Endothelial cell of umbilical vein (primary cell): Measurements from ENCODE around the gene ADAMTS14. TPM values are rescaled to one million over a fixed set of nuclear protein-coding genes. Genes with fewer than 3 reads are reported as not detected.

Experiments
- BruUV-seq: library from RNA; stranded (reverse); fragments of 400-500 nt; replicated peaks from 2 replicates; lab custom pipeline; 2021; lab: Mats Ljungman, UMichigan
- CTCF ChIA-PET: fragments of 300-600, 350-600 bp; sonication (Branson Sonifier 250); formaldehyde crosslinking; loops from one replicate; lab custom pipeline; 2021; ENCODE audit warnings: antibody characterized with exemption, inconsistent platforms; lab: Charles Lee
- POLR2A ChIA-PET: fragments of 300-600, 350-600 bp; sonication (Branson Sonifier 250); formaldehyde crosslinking; loops from one replicate; lab custom pipeline; 2021; ENCODE audit warnings: antibody characterized with exemption, inconsistent platforms; lab: Charles Lee
- DNase-seq: peaks from one replicate; pipeline ENCODE4 v3.0.0-alpha.2; 2011; ENCODE audit warnings: low read depth, low spot score
- FAIRE-seq: peaks from 2 replicates; lab custom pipeline; 2011; peaks lifted over from hg19 to GRCh38; lab: Jason Lieb, UNC
- H2AFZ ChIP-seq: 2 replicates; pipeline ENCODE4 v1.6.0; 2012; ENCODE audit warnings: low read depth, low read length, control low read depth, inconsistent platforms
- H3K27ac ChIP-seq: 2 replicates; pipeline ENCODE4 v1.5.1; 2011; ENCODE audit warnings: low read depth, mild to moderate bottlenecking, control low read depth, low read length, moderate library complexity; ENCODE audit not compliant: insufficient read depth
- H3K27me3 ChIP-seq, 2 experiments: 2 replicates each; pipeline versions ENCODE4 v1.6.0 to v1.6.1; 2011; ENCODE audit warnings: low read length in 2 of 2, mixed read lengths in 1 of 2; ENCODE audit not compliant: control insufficient read depth in 2 of 2, insufficient read depth in 2 of 2
- H3K36me3 ChIP-seq, 2 experiments: 2 replicates in 1 of 2; 3 replicates in 1 of 2; pipeline ENCODE4 v1.5.1; 2011; ENCODE audit warnings: low read length in 2 of 2, mild to moderate bottlenecking in 1 of 2, moderate library complexity in 1 of 2; ENCODE audit not compliant: control insufficient read depth in 2 of 2, insufficient read depth in 2 of 2; ENCODE audit errors: extremely low read depth in 1 of 2
- H3K4me1 ChIP-seq: 3 replicates; pipeline ENCODE4 v1.5.1; 2011; ENCODE audit warnings: mild to moderate bottlenecking, low read length; ENCODE audit not compliant: control insufficient read depth, insufficient read depth; ENCODE audit errors: extremely low read depth
- H3K4me2 ChIP-seq: 2 replicates; pipeline ENCODE4 v1.6.1; 2011; ENCODE audit warnings: low read length, control low read depth, mixed read lengths; ENCODE audit not compliant: insufficient read depth
- H3K4me3 ChIP-seq, 3 experiments: fragments of 200-600 bp in 1 of 3; sonication (generic), shearing (Covaris generic) in 1 of 3; replicated peaks in 1 of 3; 2 replicates each; pipeline ENCODE4 v1.5.1; 2011 to 2016; ENCODE audit warnings: control low read depth in 3 of 3, low read length in 3 of 3, mild to moderate bottlenecking in 2 of 3, inconsistent platforms in 1 of 3, low read depth in 1 of 3, moderate library complexity in 1 of 3; ENCODE audit not compliant: insufficient read depth in 1 of 3
- H3K79me2 ChIP-seq: 2 replicates; pipeline ENCODE4 v1.6.0; 2012; ENCODE audit warnings: low read length, inconsistent platforms; ENCODE audit not compliant: control insufficient read depth, insufficient read depth
- H3K9ac ChIP-seq: replicated peaks from 2 replicates; pipeline ENCODE3; 2011; ENCODE audit warnings: low read length, control low read depth; ENCODE audit not compliant: insufficient read depth; ENCODE audit errors: extremely low read depth
- H3K9me1 ChIP-seq: replicated peaks from 3 replicates; pipeline ENCODE4 v1.6.0; 2011; ENCODE audit warnings: mild to moderate bottlenecking, low read length; ENCODE audit not compliant: control insufficient read depth, insufficient read depth; ENCODE audit errors: extremely low read depth
- H3K9me3 ChIP-seq: replicated peaks from 2 replicates; pipeline ENCODE4 v1.5.1; 2012; ENCODE audit warnings: low read length, inconsistent platforms; ENCODE audit not compliant: control insufficient read depth, insufficient read depth
- H4K20me1 ChIP-seq: replicated peaks from 2 replicates; pipeline ENCODE3; 2011; ENCODE audit warnings: mild to moderate bottlenecking, low read length; ENCODE audit not compliant: control insufficient read depth, insufficient read depth; ENCODE audit errors: extremely low read depth
- CTCF ChIP-seq, 2 donors: IDR thresholded peaks; 1 replicate in 1 of 2; 2 replicates in 1 of 2; pipeline ENCODE4 v1.5.1; 2011; ENCODE audit warnings: low read length in 2 of 2, mild to moderate bottlenecking in 2 of 2, moderate library complexity in 2 of 2, control low read depth in 1 of 2, inconsistent platforms in 1 of 2, low read depth in 1 of 2; ENCODE audit not compliant: insufficient read depth in 1 of 2; ENCODE audit errors: extremely low read depth in 1 of 2
- EZH2 ChIP-seq: IDR thresholded peaks from 2 replicates; pipeline ENCODE4 v1.6.1; 2012; ENCODE audit warnings: borderline replicate concordance, low read depth, mild to moderate bottlenecking, moderate library complexity, low read length, inconsistent platforms; ENCODE audit not compliant: severe bottlenecking
- FOS ChIP-seq: IDR thresholded peaks from 2 replicates; pipeline ENCODE4 v1.6.1; 2011; ENCODE audit warnings: mild to moderate bottlenecking, low read length, moderate library complexity, borderline replicate concordance; ENCODE audit not compliant: insufficient read depth
- GATA2 ChIP-seq: IDR thresholded peaks from 2 replicates; pipeline ENCODE4 v1.7.0; 2011; ENCODE audit warnings: low read depth, mild to moderate bottlenecking, moderate library complexity, mixed read lengths, low read length; ENCODE audit not compliant: insufficient read length, insufficient read depth
- JUN ChIP-seq: IDR thresholded peaks from 2 replicates; pipeline ENCODE4 v1.6.1; 2011; ENCODE audit warnings: borderline replicate concordance, low read depth; ENCODE audit not compliant: insufficient read length, insufficient read depth
- MAX ChIP-seq: IDR thresholded peaks from 2 replicates; pipeline ENCODE4 v1.6.1; 2011; ENCODE audit not compliant: insufficient read depth, insufficient read length
- MYC ChIP-seq: IDR thresholded peaks from one replicate; pipeline ENCODE4 v1.6.1; 2011; ENCODE audit warnings: mild to moderate bottlenecking, low read depth, low read length
- POLR2A ChIP-seq: IDR thresholded peaks from 2 replicates; pipeline ENCODE4 v1.6.1; 2012; ENCODE audit warnings: low read depth, mild to moderate bottlenecking, control low read depth, low read length
- POLR2AphosphoS5 ChIP-seq: IDR thresholded peaks from 2 replicates; pipeline ENCODE4 v1.6.1; 2012; ENCODE audit warnings: low read depth, mild to moderate bottlenecking, control low read depth, low read length, moderate library complexity; ENCODE audit not compliant: insufficient read depth
- dilution Hi-C: fragments of 300-500 bp; cut with MboI; formaldehyde crosslinking; loops from one replicate; pipeline ENCODE4 v1.15.0; 2019; ENCODE audit warnings: low sequenced_read_pairs; ENCODE audit not compliant: extremely low pct_ligation_motif_present
- intact Hi-C: fragments of 100-400 bp; cut with micrococcal nuclease; formaldehyde crosslinking; loops from one replicate; pipeline ENCODE4 v1.10.0; 2022
- polyA plus RNA-seq, 4 experiments: library from polyadenylated mRNA; depleted of rRNA in 3 of 4; stranded (reverse) in 3 of 4; unstranded in 1 of 4; fragments of >200 nt; gene quantifications; 2 replicates each; pipeline versions ENCODE4 v1.2.1 to v1.2.3, GENCODE V29; 2011 to 2012; ENCODE audit warnings: missing spikeins in 1 of 4
- total RNA-seq: library from RNA; stranded (reverse); gene quantifications from 2 replicates; pipeline ENCODE4 v1.2.3, GENCODE V29; 2021

ADAMTS14 gene
- total and polyA plus RNA-seq, 2 donors (not counting 3 experiments of a cell fraction or from before 2014, with no cell fraction given), result not detected

GRCh38 chr10:70677016-70677415 lies 4.7 kb downstream of the ADAMTS14 start:
- H3K36me3 ChIP-seq, result no peaks in the 10 kb centered on the region
- peaks cover 14 to 15% of the 10 kb centered on the region in 2 experiments for H3K27me3 ChIP-seq
- H4K20me1 ChIP-seq, result no peaks in the 10 kb centered on the region
- DNase-seq (no peak), FAIRE-seq (no peak)
- no peaks in the 10 kb centered on the region for H3K79me2 ChIP-seq
- ChIA-PET POLR2A (no interaction called here), CTCF (no interaction called here)
- dilution Hi-C loops, result no loop called here
- H3K4me1 ChIP-seq, result no peaks in the 10 kb centered on the region
- no peak overlapping the region for H3K4me3 ChIP-seq
- no peak overlapping the region for H3K27ac ChIP-seq
- no peak overlapping the region for H3K4me2 ChIP-seq
- H3K9me3 ChIP-seq, result no peaks in the 10 kb centered on the region
- no peak overlapping the region for H2AFZ ChIP-seq
- no TSS peak for BruUV-seq
- H3K9ac ChIP-seq, result no peak overlapping the region
- intact Hi-C loops, result no loop called here
- TF ChIP-seq CTCF (IDR thresholded peaks at IDR 0.05; ENCODE audit: extremely low read depth in 1 of 2, insufficient read depth in 1 of 2, low read depth in 1 of 2, low read length in 2 of 2), result no peak
- TF ChIP-seq POLR2A, result no peak
- TF ChIP-seq JUN, result no peak
- no peak for TF ChIP-seq FOS
- TF ChIP-seq EZH2, result no peak
- TF ChIP-seq GATA2, result no peak
- TF ChIP-seq MYC, result no peak
- TF ChIP-seq MAX, result no peak
- TF ChIP-seq POLR2AphosphoS5, result no peak
- H3K9me1 ChIP-seq, result no peaks in the 10 kb centered on the region
